SU-DHL-6 (cell line): ENCODE measurements around the gene NTSR1.

ENCODE experiments used
- EZH2phosphoT487 ChIP-seq: fragments of 200-600 bp; sonication (generic), shearing (Covaris generic); conservative IDR thresholded peaks from 2 replicates; pipeline ENCODE4 v1.6.1; 2018; ENCODE audit warnings: mild to moderate bottlenecking, antibody characterized with exemption, low read length, moderate library complexity, mixed read lengths
- TF ChIP-seq, protein P1 (sequence below): fragments of 200-600 bp; sonication (generic); IDR thresholded peaks from one replicate; pipeline ENCODE4 v1.5.1; 2017; ENCODE audit warnings: antibody characterized with exemption, mild to moderate bottlenecking, low read length, moderate library complexity; ENCODE audit not compliant: insufficient read depth, poor library complexity, severe bottlenecking

DNA sequence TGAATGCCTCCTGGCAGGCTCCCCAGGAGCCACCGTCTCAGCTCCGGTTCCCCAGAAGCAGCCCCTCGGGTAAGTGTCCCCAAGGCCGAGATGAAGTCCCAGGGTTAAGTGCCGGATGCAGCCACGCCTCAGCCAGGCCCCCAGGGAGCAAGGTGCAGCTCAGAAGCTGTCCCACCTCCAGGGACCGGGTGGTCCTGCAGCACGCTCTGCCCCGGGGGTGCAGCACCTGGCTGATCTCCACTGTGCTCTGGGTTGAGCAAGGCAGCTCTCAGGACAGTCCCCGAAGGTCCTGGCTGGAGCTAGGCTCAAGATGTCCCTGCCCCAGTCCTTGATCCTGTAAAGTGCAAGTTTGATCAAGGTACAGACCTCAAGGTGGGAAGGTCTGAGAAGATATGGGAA, 15.1 kb upstream of the NTSR1 start:
- TF ChIP-seq, protein P1, sequence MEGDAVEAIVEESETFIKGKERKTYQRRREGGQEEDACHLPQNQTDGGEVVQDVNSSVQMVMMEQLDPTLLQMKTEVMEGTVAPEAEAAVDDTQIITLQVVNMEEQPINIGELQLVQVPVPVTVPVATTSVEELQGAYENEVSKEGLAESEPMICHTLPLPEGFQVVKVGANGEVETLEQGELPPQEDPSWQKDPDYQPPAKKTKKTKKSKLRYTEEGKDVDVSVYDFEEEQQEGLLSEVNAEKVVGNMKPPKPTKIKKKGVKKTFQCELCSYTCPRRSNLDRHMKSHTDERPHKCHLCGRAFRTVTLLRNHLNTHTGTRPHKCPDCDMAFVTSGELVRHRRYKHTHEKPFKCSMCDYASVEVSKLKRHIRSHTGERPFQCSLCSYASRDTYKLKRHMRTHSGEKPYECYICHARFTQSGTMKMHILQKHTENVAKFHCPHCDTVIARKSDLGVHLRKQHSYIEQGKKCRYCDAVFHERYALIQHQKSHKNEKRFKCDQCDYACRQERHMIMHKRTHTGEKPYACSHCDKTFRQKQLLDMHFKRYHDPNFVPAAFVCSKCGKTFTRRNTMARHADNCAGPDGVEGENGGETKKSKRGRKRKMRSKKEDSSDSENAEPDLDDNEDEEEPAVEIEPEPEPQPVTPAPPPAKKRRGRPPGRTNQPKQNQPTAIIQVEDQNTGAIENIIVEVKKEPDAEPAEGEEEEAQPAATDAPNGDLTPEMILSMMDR: no peak
- TF ChIP-seq EZH2phosphoT487: no peak
